GM21515 (cell line): ENCODE measurements around the gene SLAIN1.
"Not testable (repeated sequence)": the region's sequence is repeated elsewhere in the genome, so short reads cannot be mapped to it uniquely, and the experiment has no call there.

Experiments used
- ATAC-seq: cut with Tn5 transposase; IDR thresholded peaks from one replicate; pipeline ENCODE4 v1.9.1; 2021; ENCODE audit not compliant: unreplicated experiment

SLAIN1 gene

GRCh38 chr13:77697217-77698103 lies at the start of gene SLAIN1:
Gene SLAIN1 (plus strand): TSS chr13:77697687. CDS start chr13:77697914, 227 bp downstream.
- peak; percentile 75 for ATAC-seq

GRCh38 chr13:77650409-77650808 lies 47.1 kb upstream of the SLAIN1 start:
- no peak for ATAC-seq

DNA sequence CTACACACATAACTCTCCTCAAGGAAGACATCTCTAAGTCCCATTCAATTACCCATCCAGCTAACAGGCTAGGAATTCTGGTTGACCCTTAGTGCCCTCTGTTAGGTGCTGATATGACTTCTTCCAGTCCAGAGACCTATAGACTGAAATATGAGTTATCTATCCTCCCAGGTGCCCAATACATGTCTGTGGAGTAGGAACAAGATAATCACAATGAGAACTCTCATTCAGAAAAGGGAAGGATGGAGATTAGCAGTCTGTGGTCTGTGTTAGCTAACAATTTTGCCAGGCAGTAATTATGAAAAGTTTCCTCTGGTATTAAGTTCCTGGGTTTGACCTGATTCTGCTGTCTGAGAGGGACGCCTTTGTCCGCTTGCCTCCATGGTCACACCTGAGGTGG lies 44.2 kb upstream of the SLAIN1 start:
- ATAC-seq: no peak

- ATAC-seq: not testable (repeated sequence)
These were observed 37.5 kb upstream of the SLAIN1 start for GRCh38 chr13:77660016-77660415.

- ATAC-seq: no peak
These were observed 36.6 kb upstream of the SLAIN1 start for GRCh38 chr13:77660841-77661250.

GRCh38 chr13:77662301-77662700 lies 35.2 kb upstream of the SLAIN1 start:
- not testable (repeated sequence) for ATAC-seq

- not testable (repeated sequence) for ATAC-seq
These were observed 34.7 kb upstream of the SLAIN1 start for GRCh38 chr13:77662831-77663230.

DNA sequence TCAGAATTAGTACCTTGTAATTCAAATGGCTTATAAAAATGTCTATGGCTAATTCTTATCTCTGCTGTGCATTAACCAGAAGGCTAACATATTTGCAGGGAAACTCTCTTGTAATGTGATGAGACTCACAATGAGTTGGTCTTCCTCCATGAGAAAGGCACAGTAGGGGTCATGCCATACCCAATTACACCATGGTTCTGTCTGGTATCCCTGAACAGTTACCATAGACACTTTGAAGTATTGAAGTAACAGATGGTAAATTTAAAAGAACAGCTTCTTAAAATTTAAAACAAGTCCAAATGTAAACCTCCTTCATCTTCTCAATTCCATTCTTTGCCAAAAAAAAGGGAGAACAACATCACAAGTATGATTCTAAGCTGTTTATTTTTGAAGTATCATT lies 22.6 kb upstream of the SLAIN1 start:
- ATAC-seq: no peak

- ATAC-seq: no peak
These were observed 18.7 kb upstream of the SLAIN1 start for GRCh38 chr13:77678691-77679235.

DNA sequence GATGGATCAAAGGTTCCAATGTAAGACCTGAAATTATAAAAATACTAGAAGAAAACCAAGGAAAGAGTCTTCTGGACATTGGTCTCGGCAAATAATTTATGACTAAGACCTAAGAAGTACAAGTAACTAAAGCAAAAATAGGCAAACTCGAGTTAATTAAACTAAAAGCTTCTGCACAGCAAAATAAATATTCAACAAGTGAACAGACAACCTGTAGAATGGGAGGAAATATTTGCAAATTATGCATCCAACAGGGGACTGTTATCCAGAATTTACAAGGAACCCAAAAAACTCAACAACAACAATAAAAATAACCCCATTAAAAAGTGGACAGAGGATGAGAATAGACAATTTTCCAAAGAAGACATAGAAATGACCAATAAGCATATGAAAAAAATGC lies 9.7 kb upstream of the SLAIN1 start:
- ATAC-seq: no peak

GRCh38 chr13:77691871-77692270 lies 5.6 kb upstream of the SLAIN1 start:
- ATAC-seq: no peak

GRCh38 chr13:77692746-77693448 lies 4.6 kb upstream of the SLAIN1 start:
- no peak for ATAC-seq

- no peak for ATAC-seq
These were observed 4.0 kb upstream of the SLAIN1 start for GRCh38 chr13:77693449-77693940.

DNA sequence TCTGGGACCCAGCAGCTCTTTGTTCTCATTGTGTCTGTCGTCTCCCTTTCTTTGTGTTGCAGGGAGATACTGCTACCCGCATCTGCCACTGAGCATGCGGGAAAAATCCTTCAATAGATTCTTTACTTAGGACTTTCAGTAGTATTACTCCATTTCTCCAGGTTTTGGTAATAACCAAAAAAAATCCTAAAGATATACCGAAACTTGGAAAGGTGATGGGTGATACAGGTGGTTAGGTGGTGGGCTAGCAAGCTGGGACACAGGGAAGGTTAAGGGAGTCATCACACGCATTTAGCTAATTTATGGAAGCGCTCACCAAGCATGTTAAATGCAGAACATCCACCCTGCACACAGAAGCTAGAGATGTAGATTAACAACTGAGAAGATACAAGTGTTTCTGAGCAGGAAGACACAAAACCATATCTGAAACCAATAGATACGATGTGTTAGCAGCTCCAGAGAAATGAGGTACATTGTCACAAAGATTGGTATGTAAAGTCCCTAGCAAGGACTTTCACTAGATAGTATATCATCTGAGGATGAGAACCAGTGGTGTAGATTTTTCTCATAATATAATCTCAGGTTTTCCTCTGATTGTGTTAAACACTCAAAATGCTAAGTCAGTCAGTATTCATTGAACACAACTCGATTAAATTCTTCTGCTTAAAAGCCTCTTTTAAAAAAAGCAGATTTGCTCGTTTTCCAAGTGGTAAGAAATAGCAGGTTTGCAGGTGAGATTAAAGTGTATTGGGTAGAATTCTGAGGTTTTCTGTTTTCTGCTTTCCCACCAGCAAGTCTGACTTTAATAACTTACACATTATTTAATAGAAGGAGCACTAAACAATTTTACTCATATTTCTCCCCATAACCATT lies 1.2 kb upstream of the SLAIN1 start:
- ATAC-seq: no peak

GRCh38 chr13:77696879-77697216 lies 639 bp upstream of the SLAIN1 start:
- ATAC-seq: no peak

DNA sequence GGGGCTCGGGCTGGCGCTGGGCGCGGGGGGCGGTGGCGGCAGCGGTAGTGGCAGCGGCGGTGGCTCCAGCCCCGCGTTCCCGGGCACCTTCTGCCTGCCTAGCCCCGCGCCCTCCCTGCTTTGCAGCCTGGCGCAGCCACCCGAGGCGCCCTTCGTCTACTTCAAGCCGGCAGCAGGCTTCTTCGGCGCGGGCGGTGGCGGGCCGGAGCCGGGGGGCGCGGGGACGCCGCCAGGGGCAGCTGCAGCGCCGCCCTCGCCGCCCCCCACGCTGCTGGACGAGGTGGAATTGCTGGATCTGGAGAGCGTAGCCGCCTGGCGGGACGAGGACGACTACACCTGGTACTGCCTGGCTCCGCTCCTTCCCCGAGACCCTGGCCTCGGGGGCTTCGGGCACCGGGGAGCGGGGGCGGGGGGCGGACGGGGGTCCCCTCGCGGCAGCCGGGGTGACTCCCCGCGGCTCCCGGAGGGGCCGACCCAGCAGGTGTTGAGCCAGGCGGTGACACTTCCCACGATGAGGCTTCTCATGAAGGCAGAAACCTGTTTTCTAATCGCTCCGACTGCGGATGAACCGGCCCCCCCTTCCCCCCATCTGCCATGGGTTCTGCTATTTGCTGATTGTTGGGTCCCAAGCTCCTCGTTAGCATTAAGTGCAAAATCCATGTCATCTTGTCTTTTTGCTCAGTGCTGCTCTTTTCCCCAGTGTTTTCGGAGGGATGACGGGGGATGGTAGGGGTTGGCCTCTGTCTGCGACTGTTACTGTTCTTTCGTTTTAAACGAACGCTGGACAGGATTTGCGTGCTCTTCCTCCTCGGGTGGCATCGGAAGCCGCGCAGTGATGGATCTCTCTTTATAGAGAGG lies 943 bp downstream of the SLAIN1 start:
- peak; percentile 29 for ATAC-seq

- no peak for ATAC-seq
These were observed 1.7 kb downstream of the SLAIN1 start for GRCh38 chr13:77699059-77699680.

DNA sequence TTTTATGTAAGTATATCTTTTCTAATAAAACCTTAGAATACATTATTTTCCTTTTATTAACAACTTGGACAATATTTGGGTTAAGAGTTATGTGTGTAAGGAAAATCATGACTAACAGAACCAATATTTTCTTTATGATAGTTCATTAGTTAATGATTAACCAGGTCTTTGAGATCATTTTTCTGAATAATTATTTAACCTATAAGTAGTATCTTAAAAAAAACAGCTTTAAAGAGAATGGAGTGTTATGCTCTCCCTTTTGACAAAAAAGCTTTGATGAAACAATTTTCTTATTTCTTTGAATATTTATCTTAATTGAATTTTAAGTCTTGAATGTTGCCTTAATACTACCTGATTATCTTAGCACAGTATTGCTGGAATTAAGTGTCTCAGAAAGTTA lies 3.8 kb downstream of the SLAIN1 start:
- ATAC-seq: no peak

DNA sequence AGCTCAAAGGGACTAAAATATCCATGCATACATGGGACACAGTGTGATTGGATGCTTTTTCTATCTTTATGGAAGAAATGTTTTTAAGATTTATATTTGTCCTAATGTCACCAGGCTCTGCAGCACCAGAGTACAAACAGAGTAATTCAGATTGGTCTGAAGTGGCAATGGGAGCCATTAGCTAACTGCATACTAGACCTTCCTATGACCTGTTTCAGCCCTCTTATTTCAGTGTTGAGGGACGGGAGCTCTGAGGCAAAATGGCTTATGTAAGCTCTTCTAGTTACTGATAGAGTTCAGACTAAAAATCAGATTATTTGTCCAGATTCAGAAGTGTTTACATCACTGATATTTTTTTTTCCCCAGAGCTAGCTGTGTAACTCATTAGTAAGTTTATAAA lies 4.9 kb downstream of the SLAIN1 start:
- ATAC-seq: no peak
